ENCODE data around the gene SPINK14. TPM values are rescaled to one million over a fixed set of nuclear protein-coding genes. Genes with fewer than 3 reads are reported as not detected.

SPINK14 gene
- total RNA-seq, 1 experiment from 2014 or later = not detected

- Histone ChIP-seq H3K27ac (ENCODE audit: low read depth, low read length, poor library complexity, severe bottlenecking) (no peak overlapping the region), H3K27me3 (replicated peaks; ENCODE audit: insufficient read depth, low read depth, low read length, poor library complexity) (peaks cover 29% of the 10 kb centered on the region), H3K4me3 (ENCODE audit: low read depth, low read length, poor library complexity, severe bottlenecking) (no peak overlapping the region), H3K36me3 (ENCODE audit: insufficient read depth, low read length, poor library complexity, severe bottlenecking) (no peaks in the 10 kb centered on the region), H3K9me3 (ENCODE audit: low read depth, low read length, poor library complexity, severe bottlenecking) (no peaks in the 10 kb centered on the region), H3K4me1 (ENCODE audit: insufficient read depth, low read length, poor library complexity, severe bottlenecking) (no peaks in the 10 kb centered on the region)
- no TSS peak for BruUV-seq (replicated peaks)
- DNase-seq (ENCODE audit: low spot score) = no peak
- ChIA-PET POLR2A (ENCODE audit: low non-redundant PET) (no interaction called here), CTCF (no interaction called here)
- TF ChIP-seq CTCF (conservative IDR thresholded peaks at IDR 0.05; ENCODE audit: low read depth, low read length) (no peak), EZH2 (IDR thresholded peaks at IDR 0.05; ENCODE audit: borderline replicate concordance, low read depth, low read length, poor library complexity, severe bottlenecking) (no peak)
- intact Hi-C loops (cut with micrococcal nuclease; ENCODE audit: unreplicated experiment) = loop anchor here (5.0 kb wide), 1 partner anchor 529 kb away; no protein-coding TSS in a partner anchor
These were observed 24.9 kb downstream of the SPINK14 start for GRCh38 chr5:148193202-148193601.

- no peak overlapping the region for H3K4me3 ChIP-seq (ENCODE audit: low read depth, low read length, poor library complexity, severe bottlenecking)
- H3K36me3 ChIP-seq (ENCODE audit: insufficient read depth, low read length, poor library complexity, severe bottlenecking) = no peaks in the 10 kb centered on the region
- peaks cover 53% of the 10 kb centered on the region for H3K27me3 ChIP-seq (replicated peaks; ENCODE audit: insufficient read depth, low read depth, low read length, poor library complexity)
- no peaks in the 10 kb centered on the region for H3K9me3 ChIP-seq (ENCODE audit: low read depth, low read length, poor library complexity, severe bottlenecking)
- H3K27ac ChIP-seq (ENCODE audit: low read depth, low read length, poor library complexity, severe bottlenecking) = no peak overlapping the region
- no peak for TF ChIP-seq CTCF (conservative IDR thresholded peaks at IDR 0.05; ENCODE audit: low read depth, low read length)
- TF ChIP-seq EZH2 (IDR thresholded peaks at IDR 0.05; ENCODE audit: borderline replicate concordance, low read depth, low read length, poor library complexity, severe bottlenecking) = no peak
- ChIA-PET CTCF (no interaction called here), POLR2A (ENCODE audit: low non-redundant PET) (no interaction called here)
- H3K4me1 ChIP-seq (ENCODE audit: insufficient read depth, low read length, poor library complexity, severe bottlenecking) = no peaks in the 10 kb centered on the region
- DNase-seq (ENCODE audit: low spot score) = no peak
- BruUV-seq (replicated peaks) = no TSS peak
- intact Hi-C loops (cut with micrococcal nuclease; ENCODE audit: unreplicated experiment) = no loop called here
These were observed 32.8 kb downstream of the SPINK14 start for GRCh38 chr5:148201151-148201550.

GRCh38 chr5:148202531-148203203, 34.3 kb downstream of the SPINK14 start, which contains the start of gene SPINK6:
Gene SPINK6 (plus strand): TSS chr5:148203042. CDS start chr5:148203097, 55 bp downstream.
- BruUV-seq (replicated peaks) = no TSS peak
- H3K4me3 ChIP-seq (ENCODE audit: low read depth, low read length, poor library complexity, severe bottlenecking) = no peak within 1 kb of the TSS
- ChIA-PET CTCF (no interaction called here), POLR2A (ENCODE audit: low non-redundant PET) (no interaction called here)
- no peak for TF ChIP-seq EZH2 (IDR thresholded peaks at IDR 0.05; ENCODE audit: borderline replicate concordance, low read depth, low read length, poor library complexity, severe bottlenecking)
- TF ChIP-seq CTCF (conservative IDR thresholded peaks at IDR 0.05; ENCODE audit: low read depth, low read length) = no peak
- intact Hi-C loops (cut with micrococcal nuclease; ENCODE audit: unreplicated experiment) = no loop called here
- DNase-seq (ENCODE audit: low spot score) = no peak
- H3K27ac ChIP-seq (ENCODE audit: low read depth, low read length, poor library complexity, severe bottlenecking) = no peak within 1 kb of the TSS
- H3K27me3 ChIP-seq (replicated peaks; ENCODE audit: insufficient read depth, low read depth, low read length, poor library complexity) = peaks cover 45% of the 10 kb centered on the region
- H3K4me1 ChIP-seq (ENCODE audit: insufficient read depth, low read length, poor library complexity, severe bottlenecking) = no peaks in the 10 kb centered on the region
- H3K9me3 ChIP-seq (ENCODE audit: low read depth, low read length, poor library complexity, severe bottlenecking) = no peaks in the 10 kb centered on the region
- no peaks in the 10 kb centered on the region for H3K36me3 ChIP-seq (ENCODE audit: insufficient read depth, low read length, poor library complexity, severe bottlenecking)

Data from A673 (cell line).